ENCODE results near the gene EVI5L. TPM values are rescaled to one million over a fixed set of nuclear protein-coding genes. Genes with fewer than 3 reads are reported as not detected.

Gene EVI5L
- total and polyA plus RNA-seq, 2 of the 8 experiments (the other 6 are each of a cell fraction or from before 2014, with no cell fraction given), result 7.2 to 11.0 TPM

GRCh38 chr19:7840629-7841028 is 10.6 kb downstream of the EVI5L start:
- 92% methylated on average over 8 of the region's 8 CpGs; no CpG with 5 or more reads in 1 of the 2 experiments for whole genome bisulfite sequencing, 2 experiments (ENCODE audit: extremely low coverage in 1 of 2, insufficient coverage in 1 of 2, insufficient read length in 1 of 2, insufficient replicate concordance in 2 of 2, low coverage in 1 of 2, low lambda C conversion rate in 2 of 2, missing lambda C conversion rate in 1 of 2)
- ChIA-PET POLR2A (ENCODE audit: partially characterized antibody) (no interaction called here), CTCF (ENCODE audit: partially characterized antibody) (interaction anchor here (0.6 to 2.2 kb wide), 3 partner anchors 8 to 59 kb away, joined by 3 to 9 read pairs (median 3); no protein-coding TSS in a partner anchor)
- TF ChIP-seq KDM1A (IDR thresholded peaks at IDR 0.05; ENCODE audit: borderline replicate concordance, low read length) (0 out of 2 replicates have a peak, but pooled peaks have one; percentile 26), SP4 (IDR thresholded peaks at IDR 0.05; ENCODE audit: low read length) (no peak)
- no peak overlapping the region for H2BK5ac ChIP-seq (ENCODE audit: low read depth, low read length)
- no peaks in the 10 kb centered on the region for H3K79me1 ChIP-seq (ENCODE audit: low read depth, low read length)
- peaks cover 17% of the 10 kb centered on the region for H3K23me2 ChIP-seq (ENCODE audit: low read depth, low read length)
- DNase-seq (ENCODE audit: low read depth in 1 of 2, low spot score in 2 of 2), result no peak
- no peak overlapping the region for H3K4ac ChIP-seq (replicated peaks; ENCODE audit: insufficient read length, low read depth, low read length)
- no peak overlapping the region for H2BK15ac ChIP-seq (ENCODE audit: low read length)
- H3K23ac ChIP-seq (ENCODE audit: insufficient read length), result no peak overlapping the region
- H3K9ac ChIP-seq (replicated peaks in 1 of 4; ENCODE audit: extremely low read depth in 1 of 4, low read depth in 3 of 4, low read length in 3 of 4), result no peak overlapping the region
- H2BK20ac ChIP-seq (ENCODE audit: low read length), result no peak overlapping the region
- H2AK5ac ChIP-seq (ENCODE audit: low read depth, low read length), result 0 out of 2 replicates have a peak overlapping the region, but pooled peaks have one; percentile 4
- H3K4me3 ChIP-seq (ENCODE audit: extremely low read depth in 1 of 4, insufficient read depth in 2 of 4, low read depth in 3 of 4, low read length in 4 of 4), result no peak overlapping the region
- H4K91ac ChIP-seq (replicated peaks; ENCODE audit: insufficient read length, low read length), result no peak overlapping the region
- no peak overlapping the region for H3K4me2 ChIP-seq (ENCODE audit: insufficient read depth in 1 of 2, low read depth in 2 of 2, low read length in 2 of 2)
- no peak overlapping the region for H3K27ac ChIP-seq (ENCODE audit: low read depth, low read length)
- no peak overlapping the region for H3K18ac ChIP-seq (ENCODE audit: extremely low read depth, low read length)
- H4K8ac ChIP-seq (ENCODE audit: extremely low read depth, insufficient read depth, low read length), result no peak overlapping the region
- no peak overlapping the region for H3K56ac ChIP-seq (replicated peaks; ENCODE audit: insufficient read length, low read depth, low read length)
- H3K4me1 ChIP-seq (replicated peaks in 1 of 4; ENCODE audit: control insufficient read depth in 3 of 4, insufficient read depth in 4 of 4, low read length in 3 of 4), result no peaks in the 10 kb centered on the region
- peaks cover 0 to 7% of the 10 kb centered on the region in 2 experiments; a peak in 2 of 4 replicates for H3K79me2 ChIP-seq (ENCODE audit: control insufficient read depth in 1 of 2, insufficient read depth in 2 of 2, low read length in 2 of 2)
- no peak overlapping the region for H2AFZ ChIP-seq (ENCODE audit: low read length)
- H3K14ac ChIP-seq (ENCODE audit: insufficient read length), result no peak overlapping the region
- no peak overlapping the region for H2BK12ac ChIP-seq (ENCODE audit: low read depth, low read length)
- no peak overlapping the region for H2BK120ac ChIP-seq (replicated peaks; ENCODE audit: low read depth, low read length)
- H3K36me3 ChIP-seq (ENCODE audit: control insufficient read depth in 2 of 4, insufficient read depth in 4 of 4, low read length in 3 of 4), result no peaks in the 10 kb centered on the region; a peak in 1 of 8 replicates
- H3K27me3 ChIP-seq (replicated peaks in 1 of 4; ENCODE audit: control insufficient read depth in 3 of 4, extremely low read depth in 1 of 4, insufficient read depth in 3 of 4, low read length in 3 of 4), result no peaks in the 10 kb centered on the region; a peak in 2 of 7 replicates
- FAIRE-seq, result no peak
- H3K9me3 ChIP-seq (ENCODE audit: insufficient read depth in 2 of 2, low read depth in 1 of 2, low read length in 1 of 2), result peaks cover 0 to 14% of the 10 kb centered on the region in 2 experiments; a peak in 2 of 4 replicates
- no peak overlapping the region for H4K5ac ChIP-seq (ENCODE audit: insufficient read length, low read depth, low read length)
- H4K20me1 ChIP-seq (replicated peaks in 1 of 2; ENCODE audit: control insufficient read depth in 1 of 2, insufficient read depth in 2 of 2, low read length in 2 of 2), result peaks cover 0 to 23% of the 10 kb centered on the region in 2 experiments
